SH-SY5Y (cell line): ENCODE data around the gene RSRC2.

Experiments
- GATA2 ChIP-seq: IDR thresholded peaks from 2 replicates; pipeline ENCODE4 v1.6.1; 2011; ENCODE audit warnings: mild to moderate bottlenecking, low read depth, low read length
- GATA3 ChIP-seq: IDR thresholded peaks from 2 replicates; pipeline ENCODE4 v1.6.1; 2011; ENCODE audit warnings: low read depth, mild to moderate bottlenecking, low read length, moderate library complexity

Gene RSRC2

GRCh38 chr12:122460641-122461040, 66.1 kb downstream of the RSRC2 start:
- no peak for TF ChIP-seq GATA3
- TF ChIP-seq GATA2 = no peak

- TF ChIP-seq GATA2 (no peak), GATA3 (no peak)
Observed at GRCh38 chr12:122460061-122460460, 66.7 kb downstream of the RSRC2 start.

- no peak for TF ChIP-seq GATA3
- no peak for TF ChIP-seq GATA2
Observed at GRCh38 chr12:122459211-122459610, 67.5 kb downstream of the RSRC2 start.

- TF ChIP-seq GATA2 (no peak), GATA3 (no peak)
Observed at GRCh38 chr12:122458105-122459035, 68.4 kb downstream of the RSRC2 start.

- TF ChIP-seq GATA3 (no peak), GATA2 (no peak)
Observed at GRCh38 chr12:122457627-122458026, 69.1 kb downstream of the RSRC2 start.

GRCh38 chr12:122454739-122455138, 72.0 kb downstream of the RSRC2 start:
- TF ChIP-seq GATA2 (no peak), GATA3 (no peak)

GRCh38 chr12:122454250-122454721, 72.5 kb downstream of the RSRC2 start:
- TF ChIP-seq GATA2 (no peak), GATA3 (no peak)
